K562 (cell line): Measurements from ENCODE around the gene HEMK1. TPM values are rescaled to one million over a fixed set of nuclear protein-coding genes. Genes with fewer than 3 reads are reported as not detected.

Source experiments
- ATAC-seq: fragments of 200-7000 bp; cut with Tn5 transposase; 3 replicates; pipeline ENCODE4 v1.9.1; 2020; ENCODE audit warnings: moderate library complexity
- BruUV-seq: library from RNA; stranded (reverse); fragments of 400-500 nt; replicated peaks from 2 replicates; lab custom pipeline; 2021; lab: Mats Ljungman, UMichigan
- CTCF ChIA-PET: fragments of 300-600 bp; formaldehyde crosslinking; extraction: SDS; loops from one replicate; lab custom pipeline; 2021; ENCODE audit warnings: low intra/inter-chr PET ratio; lab: Yijun Ruan, JAX
- POLR2A ChIA-PET: fragments of 300-600, 350-650 bp; sonication (Branson Sonifier 250); formaldehyde crosslinking; extraction: SDS; loops from one replicate; lab custom pipeline; 2021; ENCODE audit warnings: antibody characterized with exemption, inconsistent platforms; lab: Yijun Ruan, JAX
- DNase-seq, 4 experiments: peaks; one replicate each; pipeline versions ENCODE4 v3.0.0 to v3.0.0-alpha.2; 2011 to 2018; ENCODE audit warnings: low spot score in 3 of 4, mixed read lengths in 3 of 4; ENCODE audit errors: extremely low read depth in 1 of 4
- FAIRE-seq: peaks from 2 replicates; lab custom pipeline; 2011; peaks lifted over from hg19 to GRCh38; lab: Jason Lieb, UNC
- H2AFZ ChIP-seq: 2 replicates; pipeline ENCODE4 v1.6.0; 2011; ENCODE audit warnings: low read depth, low read length, control low read depth, inconsistent platforms
- H3K27ac ChIP-seq: fragments of 200-600 bp; 3 replicates; pipeline ENCODE4 v1.8.0; 2011; ENCODE audit warnings: low read depth, mild to moderate bottlenecking, control low read depth, inconsistent platforms, low read length, moderate library complexity, mixed read lengths; ENCODE audit errors: extremely low read depth
- H3K27me3 ChIP-seq, 2 experiments: fragments of 300-600 bp in 1 of 2; 2 replicates in 1 of 2; 3 replicates in 1 of 2; pipeline versions ENCODE4 v1.6.0 to v1.8.0; 2011; ENCODE audit warnings: inconsistent platforms in 2 of 2, low read length in 2 of 2, mild to moderate bottlenecking in 1 of 2, mixed read lengths in 1 of 2, moderate library complexity in 1 of 2; ENCODE audit not compliant: control insufficient read depth in 2 of 2, insufficient read depth in 2 of 2
- H3K36me3 ChIP-seq: fragments of 300-600 bp; 3 replicates; pipeline ENCODE4 v1.8.0; 2011; ENCODE audit warnings: mild to moderate bottlenecking, low read length, inconsistent platforms; ENCODE audit not compliant: control insufficient read depth, insufficient read depth
- H3K4me1 ChIP-seq, 2 experiments: fragments of 200-600 bp in 1 of 2; replicated peaks in 1 of 2; 2 replicates in 1 of 2; 3 replicates in 1 of 2; pipeline versions ENCODE4 v1.5.1 to v1.8.0; 2011; ENCODE audit warnings: inconsistent platforms in 2 of 2, low read length in 2 of 2, mild to moderate bottlenecking in 1 of 2, mixed read lengths in 1 of 2, moderate library complexity in 1 of 2; ENCODE audit not compliant: control insufficient read depth in 2 of 2, insufficient read depth in 2 of 2
- H3K4me2 ChIP-seq: 2 replicates; pipeline ENCODE4 v1.6.1; 2011; ENCODE audit warnings: low read length, control low read depth, inconsistent platforms, mixed read lengths; ENCODE audit not compliant: insufficient read depth
- H3K4me3 ChIP-seq: fragments of 200-600 bp; sonication (generic), shearing (Covaris generic); 2 replicates; pipeline ENCODE4 v1.5.1; 2016; ENCODE audit warnings: control low read depth, inconsistent platforms
- H3K79me2 ChIP-seq: fragments of 200-600 bp; 3 replicates; pipeline ENCODE4 v1.8.0; 2011; ENCODE audit warnings: low read length, inconsistent platforms; ENCODE audit not compliant: control insufficient read depth, insufficient read depth
- H3K9ac ChIP-seq, 2 experiments: 2 replicates each; pipeline versions ENCODE4 v1.6.0 to v1.6.1; 2011; ENCODE audit warnings: low read depth in 2 of 2, low read length in 2 of 2, control low read depth in 1 of 2, inconsistent platforms in 1 of 2, mild to moderate bottlenecking in 1 of 2, mixed read lengths in 1 of 2; ENCODE audit not compliant: insufficient read depth in 1 of 2
- H3K9me1 ChIP-seq: one replicate; pipeline ENCODE4 v1.6.0; 2011; ENCODE audit warnings: inconsistent platforms, mild to moderate bottlenecking, low read length, moderate library complexity; ENCODE audit not compliant: control insufficient read depth, insufficient read depth
- H3K9me3 ChIP-seq: replicated peaks from 2 replicates; pipeline ENCODE4 v1.5.1; 2011; ENCODE audit warnings: low read depth, low read length, inconsistent platforms; ENCODE audit not compliant: control insufficient read depth, insufficient read depth
- H4K20me1 ChIP-seq: replicated peaks from 2 replicates; pipeline ENCODE4 v1.6.1; 2011; ENCODE audit warnings: low read length, inconsistent platforms, mixed read lengths; ENCODE audit not compliant: control insufficient read depth, insufficient read depth
- AFF4 ChIP-seq: sonication (generic); formaldehyde crosslinking; IDR thresholded peaks from 2 replicates; pipeline ENCODE4 v1.8.0; 2023; ENCODE audit warnings: mild to moderate bottlenecking, missing genetic modification reagents
- BHLHE40 ChIP-seq: IDR thresholded peaks from 2 replicates; pipeline ENCODE4 v1.6.1; 2011; ENCODE audit warnings: low read length, improper control_type of control experiment
- DNMT1 ChIP-seq: fragments of 450-650 bp; IDR thresholded peaks from 2 replicates; pipeline ENCODE4 v1.6.1; 2016; ENCODE audit warnings: antibody characterized with exemption, mild to moderate bottlenecking
- EP300 ChIP-seq: IDR thresholded peaks from 2 replicates; pipeline ENCODE4 v1.6.1; 2012; ENCODE audit warnings: low read length, improper control_type of control experiment
- HNRNPH1 ChIP-seq: fragments of 200-400 bp; formaldehyde crosslinking; optimal IDR thresholded peaks from 2 replicates; pipeline ENCODE3; 2017; ENCODE audit warnings: low read depth, mild to moderate bottlenecking, low read length, moderate library complexity
- TARDBP ChIP-seq: fragments of 450-650 bp; IDR thresholded peaks from 2 replicates; pipeline ENCODE4 v1.6.1; 2016
- THRB ChIP-seq: fragments of 450-650 bp; formaldehyde crosslinking; conservative IDR thresholded peaks from 2 replicates; pipeline ENCODE4 v1.4.0; 2022; ENCODE audit warnings: mild to moderate bottlenecking, missing genetic modification characterization
- ZNF717 ChIP-seq: fragments of 250-450 bp; sonication (Bioruptor Pico); IDR thresholded peaks from 2 replicates; pipeline ENCODE4 v1.5.0; 2021
- WGBS: fragments of 100-300 bp; shearing (Covaris generic); methylation state at CpG from one replicate; pipeline ENCODE4 v1.1.6; 2016; ENCODE audit warnings: low coverage, mixed read lengths; ENCODE audit not compliant: insufficient coverage; ENCODE audit errors: missing lambda C conversion rate; 5-methylcytosine and 5-hydroxymethylcytosine counted together
- in situ Hi-C: fragments of 300-500 bp; cut with MboI; formaldehyde crosslinking; loops from 4 replicates; pipeline ENCODE4 v1.15.0; 2018; ENCODE audit warnings: inconsistent platforms, mixed read lengths
- intact Hi-C: fragments of 100-400 bp; cut with micrococcal nuclease; formaldehyde crosslinking; loops from 2 replicates; pipeline ENCODE4 v1.14.2; 2022
- polyA plus RNA-seq, 8 experiments: library from polyadenylated mRNA; depleted of rRNA in 4 of 8; stranded (reverse) in 5 of 8; unstranded in 3 of 8; fragments of >200 nt; fragmentation: Nextera tagmentation in 2 of 8; fragmentation: Illumina TruSeq in 1 of 8; extraction: Ambion mirVana in 2 of 8; extraction: Trizol in 1 of 8; gene quantifications; 2 replicates each; pipeline versions ENCODE4 v1.2.1 to v1.2.3, GENCODE V29; 2011 to 2014; ENCODE audit warnings: inconsistent platforms in 1 of 8, missing spikeins in 1 of 8
- total RNA-seq, 7 experiments: library from RNA; depleted of rRNA in 6 of 7; stranded (reverse); fragments of >200 nt in 6 of 7; fragmentation: Illumina TruSeq in 2 of 7; extraction: Trizol in 2 of 7; gene quantifications; 2 replicates each; pipeline versions ENCODE4 v1.2.1 to v1.2.3, GENCODE V29; 2011 to 2021; ENCODE audit warnings: low replicate concordance in 1 of 7
- TF ChIP-seq, protein P1 (sequence below): fragments of 200-400 bp; formaldehyde crosslinking; IDR thresholded peaks from 2 replicates; pipeline ENCODE4 v1.6.1; 2017; ENCODE audit warnings: mild to moderate bottlenecking, low read depth, low read length, moderate library complexity
- TF ChIP-seq, protein P2 (sequence below): fragments of 250-450 bp; sonication (Bioruptor Pico); IDR thresholded peaks from 2 replicates; pipeline ENCODE4 v1.4.0; 2020; ENCODE audit warnings: mild to moderate bottlenecking, moderate library complexity
- TF ChIP-seq, protein P3 (sequence below), 2 experiments: fragments of 450-650 bp; IDR thresholded peaks; 2 replicates each; pipeline ENCODE4 v1.6.1; 2016

Gene HEMK1
- total and polyA plus RNA-seq, 9 of the 15 experiments (the other 6 are each of a cell fraction or from before 2014, with no cell fraction given), result 2.0 to 16.8 (median 11.4) TPM

GRCh38 chr3:50564321-50564720 lies 5.0 kb upstream of the HEMK1 start:
- intact Hi-C loops (no loop called here), in situ Hi-C loops (no loop called here)
- Histone ChIP-seq H4K20me1 (no peaks in the 10 kb centered on the region), H3K36me3 (no peaks in the 10 kb centered on the region), H3K4me3 (no peak overlapping the region), H3K27ac (no peak overlapping the region), H3K4me2 (no peak overlapping the region), H3K79me2 (no peaks in the 10 kb centered on the region; the same call in 2 of the 3 replicates), H3K9me3 (no peaks in the 10 kb centered on the region), H3K9ac (no peak overlapping the region), H2AFZ (no peak overlapping the region), H3K4me1 (peaks cover 8 to 22% of the 10 kb centered on the region in 2 experiments; a peak in 4 of 5 replicates), H3K9me1 (no peaks in the 10 kb centered on the region), H3K27me3 (no peaks in the 10 kb centered on the region)
- no peak for FAIRE-seq
- POLR2A ChIA-PET, result no interaction called here
- no peak for DNase-seq
- ATAC-seq, result no peak
- no TSS peak for BruUV-seq
- CTCF ChIA-PET, result no interaction called here
- 0% methylated on average over 1 of the region's 1 CpG for WGBS
- TF ChIP-seq BHLHE40 (no peak), TARDBP (no peak), AFF4 (CRISPR knock-in tag) (no peak), DNMT1 (no peak), ZNF717 (CRISPR knock-in tag) (no peak), THRB (CRISPR knock-in tag) (no peak), HNRNPH1 (no peak), EP300 (no peak)
- TF ChIP-seq, protein P1, sequence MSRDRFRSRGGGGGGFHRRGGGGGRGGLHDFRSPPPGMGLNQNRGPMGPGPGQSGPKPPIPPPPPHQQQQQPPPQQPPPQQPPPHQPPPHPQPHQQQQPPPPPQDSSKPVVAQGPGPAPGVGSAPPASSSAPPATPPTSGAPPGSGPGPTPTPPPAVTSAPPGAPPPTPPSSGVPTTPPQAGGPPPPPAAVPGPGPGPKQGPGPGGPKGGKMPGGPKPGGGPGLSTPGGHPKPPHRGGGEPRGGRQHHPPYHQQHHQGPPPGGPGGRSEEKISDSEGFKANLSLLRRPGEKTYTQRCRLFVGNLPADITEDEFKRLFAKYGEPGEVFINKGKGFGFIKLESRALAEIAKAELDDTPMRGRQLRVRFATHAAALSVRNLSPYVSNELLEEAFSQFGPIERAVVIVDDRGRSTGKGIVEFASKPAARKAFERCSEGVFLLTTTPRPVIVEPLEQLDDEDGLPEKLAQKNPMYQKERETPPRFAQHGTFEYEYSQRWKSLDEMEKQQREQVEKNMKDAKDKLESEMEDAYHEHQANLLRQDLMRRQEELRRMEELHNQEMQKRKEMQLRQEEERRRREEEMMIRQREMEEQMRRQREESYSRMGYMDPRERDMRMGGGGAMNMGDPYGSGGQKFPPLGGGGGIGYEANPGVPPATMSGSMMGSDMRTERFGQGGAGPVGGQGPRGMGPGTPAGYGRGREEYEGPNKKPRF, result no peak
- TF ChIP-seq, protein P2, sequence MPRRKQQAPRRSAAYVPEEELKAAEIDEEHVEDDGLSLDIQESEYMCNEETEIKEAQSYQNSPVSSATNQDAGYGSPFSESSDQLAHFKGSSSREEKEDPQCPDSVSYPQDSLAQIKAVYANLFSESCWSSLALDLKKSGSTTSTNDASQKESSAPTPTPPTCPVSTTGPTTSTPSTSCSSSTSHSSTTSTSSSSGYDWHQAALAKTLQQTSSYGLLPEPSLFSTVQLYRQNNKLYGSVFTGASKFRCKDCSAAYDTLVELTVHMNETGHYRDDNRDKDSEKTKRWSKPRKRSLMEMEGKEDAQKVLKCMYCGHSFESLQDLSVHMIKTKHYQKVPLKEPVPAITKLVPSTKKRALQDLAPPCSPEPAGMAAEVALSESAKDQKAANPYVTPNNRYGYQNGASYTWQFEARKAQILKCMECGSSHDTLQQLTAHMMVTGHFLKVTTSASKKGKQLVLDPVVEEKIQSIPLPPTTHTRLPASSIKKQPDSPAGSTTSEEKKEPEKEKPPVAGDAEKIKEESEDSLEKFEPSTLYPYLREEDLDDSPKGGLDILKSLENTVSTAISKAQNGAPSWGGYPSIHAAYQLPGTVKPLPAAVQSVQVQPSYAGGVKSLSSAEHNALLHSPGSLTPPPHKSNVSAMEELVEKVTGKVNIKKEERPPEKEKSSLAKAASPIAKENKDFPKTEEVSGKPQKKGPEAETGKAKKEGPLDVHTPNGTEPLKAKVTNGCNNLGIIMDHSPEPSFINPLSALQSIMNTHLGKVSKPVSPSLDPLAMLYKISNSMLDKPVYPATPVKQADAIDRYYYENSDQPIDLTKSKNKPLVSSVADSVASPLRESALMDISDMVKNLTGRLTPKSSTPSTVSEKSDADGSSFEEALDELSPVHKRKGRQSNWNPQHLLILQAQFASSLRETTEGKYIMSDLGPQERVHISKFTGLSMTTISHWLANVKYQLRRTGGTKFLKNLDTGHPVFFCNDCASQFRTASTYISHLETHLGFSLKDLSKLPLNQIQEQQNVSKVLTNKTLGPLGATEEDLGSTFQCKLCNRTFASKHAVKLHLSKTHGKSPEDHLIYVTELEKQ (CRISPR knock-in tag), result no peak
- TF ChIP-seq, protein P3, sequence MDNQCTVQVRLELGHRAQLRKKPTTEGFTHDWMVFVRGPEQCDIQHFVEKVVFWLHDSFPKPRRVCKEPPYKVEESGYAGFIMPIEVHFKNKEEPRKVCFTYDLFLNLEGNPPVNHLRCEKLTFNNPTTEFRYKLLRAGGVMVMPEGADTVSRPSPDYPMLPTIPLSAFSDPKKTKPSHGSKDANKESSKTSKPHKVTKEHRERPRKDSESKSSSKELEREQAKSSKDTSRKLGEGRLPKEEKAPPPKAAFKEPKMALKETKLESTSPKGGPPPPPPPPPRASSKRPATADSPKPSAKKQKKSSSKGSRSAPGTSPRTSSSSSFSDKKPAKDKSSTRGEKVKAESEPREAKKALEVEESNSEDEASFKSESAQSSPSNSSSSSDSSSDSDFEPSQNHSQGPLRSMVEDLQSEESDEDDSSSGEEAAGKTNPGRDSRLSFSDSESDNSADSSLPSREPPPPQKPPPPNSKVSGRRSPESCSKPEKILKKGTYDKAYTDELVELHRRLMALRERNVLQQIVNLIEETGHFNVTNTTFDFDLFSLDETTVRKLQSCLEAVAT (IDR thresholded peaks at IDR 0.05), result no peak
